Activated CD8-positive, alpha-beta memory T cell treated with anti-CD3 and anti-CD28 coated beads for 24 hours (primary cell): ENCODE measurements around the gene ODF2.
"Not testable (repeated sequence)": the region's sequence is repeated elsewhere in the genome, so short reads cannot be mapped to it uniquely, and the experiment has no call there.

Source experiments
- DNase-seq: peaks from one replicate; pipeline ENCODE4 v3.0.0-alpha.2; 2020

The ODF2 gene

GRCh38 chr9:128424268-128424780 lies 31.5 kb upstream of the ODF2 start:
- DNase-seq: no peak

GRCh38 chr9:128428644-128429512 lies 26.9 kb upstream of the ODF2 start:
- DNase-seq: no peak

GRCh38 chr9:128429513-128430086 lies 26.2 kb upstream of the ODF2 start:
- no peak for DNase-seq

- no peak for DNase-seq
Observed at GRCh38 chr9:128431207-128431606, 24.6 kb upstream of the ODF2 start.

GRCh38 chr9:128434340-128434739 lies 21.5 kb upstream of the ODF2 start:
- no peak for DNase-seq

- no peak for DNase-seq
Observed at GRCh38 chr9:128435611-128436010, 20.2 kb upstream of the ODF2 start.

GRCh38 chr9:128438343-128439109 lies 17.3 kb upstream of the ODF2 start:
- peak; percentile 94 for DNase-seq

- DNase-seq: no peak
Observed at GRCh38 chr9:128439273-128439672, 16.5 kb upstream of the ODF2 start.

- DNase-seq: no peak
Observed at GRCh38 chr9:128442150-128442549, 13.7 kb upstream of the ODF2 start.

- not testable (repeated sequence) for DNase-seq
Observed at GRCh38 chr9:128446505-128446904, 9.3 kb upstream of the ODF2 start.

- DNase-seq: no peak
Observed at GRCh38 chr9:128448746-128449145, 7.1 kb upstream of the ODF2 start.

- DNase-seq: no peak
Observed at GRCh38 chr9:128454991-128455390, 815 bp upstream of the ODF2 start.

- DNase-seq: peak; percentile 86
Observed at GRCh38 chr9:128456613-128457061, 831 bp downstream of the ODF2 start.

GRCh38 chr9:128457207-128457606 lies 1.4 kb downstream of the ODF2 start:
- no peak for DNase-seq

GRCh38 chr9:128459011-128459410 lies 3.2 kb downstream of the ODF2 start:
- no peak for DNase-seq

GRCh38 chr9:128469070-128469469 lies 13.3 kb downstream of the ODF2 start:
- DNase-seq: no peak

GRCh38 chr9:128470560-128470959 lies 14.8 kb downstream of the ODF2 start:
- no peak for DNase-seq

GRCh38 chr9:128473104-128473503 lies 17.3 kb downstream of the ODF2 start:
- DNase-seq: no peak

- DNase-seq: no peak
Observed at GRCh38 chr9:128475867-128476266, 20.1 kb downstream of the ODF2 start.

- no peak for DNase-seq
Observed at GRCh38 chr9:128479262-128479661, 23.5 kb downstream of the ODF2 start.

GRCh38 chr9:128481561-128481960 lies 25.8 kb downstream of the ODF2 start:
- no peak for DNase-seq

GRCh38 chr9:128482186-128482585 lies 26.4 kb downstream of the ODF2 start:
- DNase-seq: no peak

- DNase-seq: no peak
Observed at GRCh38 chr9:128484686-128485413, 29.0 kb downstream of the ODF2 start.
